SK-N-SH (cell line): ENCODE measurements around the gene BCAS3. TPM values are rescaled to one million over a fixed set of nuclear protein-coding genes. Genes with fewer than 3 reads are reported as not detected.

ENCODE experiments used
- CTCF ChIA-PET: fragments of 300-600, 350-600 bp; formaldehyde crosslinking; extraction: SDS; loops from one replicate; lab custom pipeline; 2021; lab: Yijun Ruan, JAX
- POLR2A ChIA-PET: fragments of 350-600 bp; sonication (Branson Sonifier 250); formaldehyde crosslinking; extraction: SDS; loops from one replicate; lab custom pipeline; 2020; ENCODE audit warnings: antibody characterized with exemption, inconsistent platforms; lab: Yijun Ruan, JAX
- DNase-seq: peaks from one replicate; pipeline ENCODE4 v3.0.0; 2012
- H2AFZ ChIP-seq: fragments of 200-600 bp; sonication (generic); 2 replicates; pipeline ENCODE4 v1.8.1; 2016; ENCODE audit warnings: antibody characterized with exemption, mild to moderate bottlenecking, low read depth
- H3F3A ChIP-seq: fragments of 200-600 bp; sonication (generic); replicated peaks from 2 replicates; pipeline ENCODE3; 2016; ENCODE audit warnings: antibody characterized with exemption, mild to moderate bottlenecking; ENCODE audit not compliant: insufficient read depth
- H3K27ac ChIP-seq, 2 experiments: fragments of 200-500 bp in 1 of 2; fragments of 200-600 bp in 1 of 2; sonication (Bioruptor generic) in 1 of 2; sonication (generic), shearing (Covaris generic) in 1 of 2; 2 replicates each; pipeline versions ENCODE4 v1.5.1 to v1.6.1; 2014 to 2016; ENCODE audit warnings: low read depth in 2 of 2, inconsistent platforms in 1 of 2, low read length in 1 of 2, mild to moderate bottlenecking in 1 of 2, mixed read lengths in 1 of 2
- H3K27me3 ChIP-seq: fragments of 200-600 bp; sonication (generic), shearing (Covaris generic); 2 replicates; pipeline ENCODE4 v1.6.1; 2016; ENCODE audit warnings: mixed run types; ENCODE audit not compliant: insufficient read depth
- H3K36me3 ChIP-seq, 2 experiments: fragments of 200-500 bp in 1 of 2; fragments of 200-600 bp in 1 of 2; sonication (Bioruptor generic) in 1 of 2; sonication (generic) in 1 of 2; replicated peaks in 1 of 2; 2 replicates each; pipeline versions ENCODE3 to v1.5.1; 2014 to 2016; ENCODE audit warnings: low read length in 1 of 2, mild to moderate bottlenecking in 1 of 2; ENCODE audit not compliant: insufficient read depth in 2 of 2, control insufficient read depth in 1 of 2
- H3K4me1 ChIP-seq, 2 experiments: fragments of 200-500 bp in 1 of 2; fragments of 200-600 bp in 1 of 2; sonication (Bioruptor generic) in 1 of 2; sonication (generic), shearing (Covaris generic) in 1 of 2; 2 replicates each; pipeline versions ENCODE4 v1.5.1 to v1.6.1; 2014 to 2016; ENCODE audit warnings: low read depth in 1 of 2, low read length in 1 of 2, mixed run types in 1 of 2; ENCODE audit not compliant: insufficient read depth in 2 of 2, control insufficient read depth in 1 of 2
- H3K4me2 ChIP-seq: fragments of 200-600 bp; sonication (generic), shearing (Covaris generic); 2 replicates; pipeline ENCODE4 v1.6.1; 2017; ENCODE audit warnings: mixed run types
- H3K4me3 ChIP-seq, 2 experiments: fragments of 200-500 bp in 1 of 2; fragments of 200-600 bp in 1 of 2; sonication (Bioruptor generic) in 1 of 2; sonication (generic), shearing (Covaris generic) in 1 of 2; 2 replicates each; pipeline versions ENCODE4 v1.5.1 to v1.8.1; 2014 to 2016; ENCODE audit warnings: low read depth in 2 of 2, inconsistent platforms in 1 of 2, low read length in 1 of 2, mild to moderate bottlenecking in 1 of 2, mixed read lengths in 1 of 2, moderate library complexity in 1 of 2
- H3K79me2 ChIP-seq: fragments of 200-600 bp; sonication (generic); 2 replicates; pipeline ENCODE4 v1.8.1; 2017; ENCODE audit warnings: mild to moderate bottlenecking; ENCODE audit not compliant: insufficient read depth
- H3K9ac ChIP-seq: fragments of 200-600 bp; sonication (generic); 2 replicates; pipeline ENCODE4 v1.6.1; 2017; ENCODE audit warnings: mixed run types
- H3K9me2 ChIP-seq: fragments of 200-600 bp; sonication (generic); 2 replicates; pipeline ENCODE4 v1.6.1; 2017; ENCODE audit warnings: mixed run types
- H3K9me3 ChIP-seq: fragments of 200-600 bp; sonication (generic); 2 replicates; pipeline ENCODE4 v1.6.1; 2017; ENCODE audit warnings: mixed run types, mild to moderate bottlenecking, moderate library complexity
- H4K20me1 ChIP-seq: fragments of 200-600 bp; sonication (generic); 2 replicates; pipeline ENCODE4 v1.6.1; 2017; ENCODE audit warnings: mild to moderate bottlenecking, mixed run types; ENCODE audit not compliant: insufficient read depth
- EZH2phosphoT487 ChIP-seq: fragments of 200-600 bp; sonication (generic); IDR thresholded peaks from 2 replicates; pipeline ENCODE4 v1.6.1; 2017; ENCODE audit warnings: low read depth, mixed run types, mild to moderate bottlenecking, antibody characterized with exemption, moderate library complexity, borderline replicate concordance
- FOSL2 ChIP-seq: IDR thresholded peaks from 2 replicates; pipeline ENCODE4 v1.4.0; 2012; ENCODE audit warnings: low read depth, mild to moderate bottlenecking, moderate library complexity, borderline replicate concordance
- FOXM1 ChIP-seq: IDR thresholded peaks from 2 replicates; pipeline ENCODE4 v1.4.0; 2012; ENCODE audit warnings: low read depth, mild to moderate bottlenecking
- GABPA ChIP-seq: IDR thresholded peaks from 2 replicates; pipeline ENCODE4 v1.4.0; 2012; ENCODE audit warnings: low read depth, mild to moderate bottlenecking
- GATA2 ChIP-seq: sonication (generic); formaldehyde crosslinking; IDR thresholded peaks from 2 replicates; pipeline ENCODE4 v1.5.0; 2020; ENCODE audit warnings: mild to moderate bottlenecking, missing genetic modification reagents
- IRF3 ChIP-seq: fragments of 150-350 bp; IDR thresholded peaks from 2 replicates; pipeline ENCODE4 v1.6.1; 2016; ENCODE audit warnings: mild to moderate bottlenecking, low read depth, low read length
- JUND ChIP-seq: IDR thresholded peaks from 2 replicates; pipeline ENCODE4 v1.4.0; 2012
- MEF2A ChIP-seq: IDR thresholded peaks from 2 replicates; pipeline ENCODE4 v1.4.0; 2012; ENCODE audit warnings: low read depth, borderline replicate concordance
- NFIC ChIP-seq: IDR thresholded peaks from 2 replicates; pipeline ENCODE4 v1.4.0; 2012; ENCODE audit warnings: borderline replicate concordance
- NRF1 ChIP-seq: IDR thresholded peaks from 2 replicates; pipeline ENCODE4 v1.6.1; 2012; ENCODE audit warnings: low read depth, mild to moderate bottlenecking, low read length
- PBX3 ChIP-seq: IDR thresholded peaks from 2 replicates; pipeline ENCODE4; 2012
- POLR2AphosphoS5 ChIP-seq: IDR thresholded peaks from 2 replicates; pipeline ENCODE4 v1.6.1; 2012; ENCODE audit warnings: low read depth, low read length
- RAD21 ChIP-seq: IDR thresholded peaks from 2 replicates; pipeline ENCODE4 v1.6.1; 2012; ENCODE audit warnings: mild to moderate bottlenecking, low read length
- RCOR1 ChIP-seq: fragments of 150-350 bp; IDR thresholded peaks from 2 replicates; pipeline ENCODE4 v1.6.1; 2017; ENCODE audit warnings: antibody characterized with exemption, low read length
- REST ChIP-seq: IDR thresholded peaks from 2 replicates; pipeline ENCODE4 v1.6.1; 2012; ENCODE audit warnings: mild to moderate bottlenecking, low read depth, low read length, moderate library complexity
- USF1 ChIP-seq: IDR thresholded peaks from 2 replicates; pipeline ENCODE4 v1.4.0; 2012; ENCODE audit warnings: low read depth, borderline replicate concordance
- USF2 ChIP-seq: fragments of 150-350 bp; IDR thresholded peaks from 2 replicates; pipeline ENCODE4 v1.6.1; 2017; ENCODE audit warnings: antibody characterized with exemption, low read length, low read depth, borderline replicate concordance
- YY1 ChIP-seq: IDR thresholded peaks from 2 replicates; pipeline ENCODE4 v1.4.0; 2012; ENCODE audit warnings: low read depth, mild to moderate bottlenecking
- WGBS: methylation state at CpG from one replicate; pipeline ENCODE4 v1.1.6; 2017; ENCODE audit warnings: low lambda C conversion rate; 5-methylcytosine and 5-hydroxymethylcytosine counted together
- polyA plus RNA-seq, 3 experiments: library from polyadenylated mRNA; depleted of rRNA; stranded (reverse); fragments of >200 nt; gene quantifications; 2 replicates each; pipeline ENCODE4 v1.2.3, GENCODE V29; 2012

The BCAS3 gene
- polyA plus RNA-seq, 1 of the 3 experiments (the other 2 are of a cell fraction) = 5.9 TPM

GRCh38 chr17:60747069-60747808 is 69.6 kb downstream of the BCAS3 start:
- H3F3A ChIP-seq = peaks cover 12% of the 10 kb centered on the region
- no peaks in the 10 kb centered on the region for H3K79me2 ChIP-seq
- H3K9ac ChIP-seq = no peak overlapping the region
- H3K9me2 ChIP-seq = no peaks in the 10 kb centered on the region
- no peak for TF ChIP-seq POLR2AphosphoS5
- TF ChIP-seq GABPA = no peak
- TF ChIP-seq GATA2 (CRISPR knock-in tag) = no peak
- TF ChIP-seq FOSL2 = no peak
- TF ChIP-seq EZH2phosphoT487 = no peak
- TF ChIP-seq YY1 = no peak
- TF ChIP-seq RCOR1 = no peak
- no peak for TF ChIP-seq JUND
- no peak for TF ChIP-seq RAD21
- TF ChIP-seq USF2 = no peak
- no peak overlapping the region for H3K4me3 ChIP-seq
- peaks cover 0 to 11% of the 10 kb centered on the region in 2 experiments for H3K36me3 ChIP-seq
- H3K4me2 ChIP-seq = no peak overlapping the region
- ChIA-PET CTCF (interaction anchor here (1.4 to 4.3 kb wide), 3 partner anchors 27 to 653 kb away, joined by 3 to 27 read pairs (median 6); no protein-coding TSS in a partner anchor), POLR2A (no interaction called here)
- peaks cover 10 to 17% of the 10 kb centered on the region in 2 experiments; a peak in 3 of 4 replicates for H3K4me1 ChIP-seq
- H2AFZ ChIP-seq = no peak overlapping the region
- H3K27ac ChIP-seq = no peak overlapping the region
- H3K9me3 ChIP-seq = peaks cover 10% of the 10 kb centered on the region; the same call in 1 of the 2 replicates
- H3K27me3 ChIP-seq = no peaks in the 10 kb centered on the region
- WGBS = 83% methylated on average over 5 of the region's 5 CpGs
- no peak for DNase-seq
- H4K20me1 ChIP-seq = no peaks in the 10 kb centered on the region

GRCh38 chr17:60748204-60748603 is 70.6 kb downstream of the BCAS3 start:
- POLR2A ChIA-PET = no interaction called here
- Histone ChIP-seq H2AFZ (no peak overlapping the region), H3K36me3 (peaks cover 0 to 11% of the 10 kb centered on the region in 2 experiments), H3K9me3 (peaks cover 10% of the 10 kb centered on the region; the same call in 1 of the 2 replicates), H3K4me1 (peaks cover 10 to 15% of the 10 kb centered on the region in 2 experiments; a peak in 3 of 4 replicates), H3K27me3 (no peaks in the 10 kb centered on the region), H3K4me2 (no peak overlapping the region), H3K4me3 (no peak overlapping the region), H3K9ac (no peak overlapping the region), H3K79me2 (no peaks in the 10 kb centered on the region), H4K20me1 (no peaks in the 10 kb centered on the region), H3F3A (peaks cover 12% of the 10 kb centered on the region), H3K9me2 (no peaks in the 10 kb centered on the region), H3K27ac (no peak overlapping the region)
- 85% methylated on average over 2 of the region's 2 CpGs for WGBS
- CTCF ChIA-PET = no interaction called here
- no peak for DNase-seq
- TF ChIP-seq USF1 (no peak), REST (no peak), MEF2A (no peak), IRF3 (no peak), NRF1 (no peak), PBX3 (no peak), GABPA (no peak), FOXM1 (no peak), NFIC (no peak)
